ENCODE measurements around the gene UVRAG. TPM values are rescaled to one million over a fixed set of nuclear protein-coding genes. Genes with fewer than 3 reads are reported as not detected.

Gene UVRAG
- polyA plus RNA-seq, 1 donor (not counting 4 experiments of a cell fraction or from before 2014, with no cell fraction given), result 11.9 TPM

DNA sequence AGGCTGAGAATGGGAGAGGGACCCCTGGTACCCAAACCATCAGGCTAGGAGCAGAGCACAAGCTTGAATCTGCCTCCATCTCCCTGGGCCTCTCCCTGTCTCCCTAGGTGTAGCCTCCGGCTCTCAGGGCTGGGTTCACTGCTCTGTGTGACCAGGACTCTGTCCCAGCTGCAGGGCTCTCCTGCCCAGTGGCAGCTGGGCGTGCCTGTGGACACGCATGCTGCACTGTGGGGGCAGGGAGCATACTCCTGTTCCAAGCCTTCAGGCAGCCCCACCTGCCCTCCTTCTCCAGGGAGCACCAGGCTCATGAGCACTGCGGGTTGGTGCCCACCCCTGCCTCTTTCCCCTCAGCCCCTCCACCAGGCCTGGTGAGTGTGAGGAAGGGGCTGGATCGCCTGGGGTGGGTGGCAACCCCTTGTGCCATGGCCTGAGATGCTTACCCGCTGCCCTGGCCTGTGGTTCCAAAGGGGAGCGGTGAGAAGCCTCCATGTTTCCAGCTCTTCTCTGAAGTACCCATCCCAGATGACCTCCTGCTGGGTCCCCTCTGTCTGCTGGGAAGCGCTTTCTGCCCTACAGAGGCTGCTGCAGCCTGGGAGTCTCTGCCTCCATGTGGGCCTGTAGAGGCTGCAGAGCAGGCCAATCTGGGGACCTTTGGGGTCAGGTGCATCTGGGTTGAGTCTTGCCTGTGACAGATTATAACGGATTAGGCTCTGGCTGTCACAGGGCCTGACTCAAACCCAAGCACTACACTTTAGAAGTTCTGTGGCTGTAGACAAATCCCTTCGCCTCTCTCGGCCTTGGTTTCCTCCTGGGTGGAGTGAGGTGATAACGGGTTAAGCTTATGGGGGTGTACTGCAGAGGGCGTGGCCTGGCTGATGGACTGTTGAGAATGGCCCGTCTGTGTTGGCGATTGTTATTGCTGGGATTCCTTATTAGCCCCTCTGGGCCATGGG, 347.6 kb downstream of the UVRAG start:
- Histone ChIP-seq H3K36me3 (ENCODE audit: control insufficient read depth in 2 of 2, extremely low read depth in 1 of 2, insufficient read depth in 2 of 2, low read length in 2 of 2) (no peaks in the 10 kb centered on the region), H3K27ac (ENCODE audit: control insufficient read depth, insufficient read depth, low read length) (no peak overlapping the region), H3K4me3 (ENCODE audit: control insufficient read depth in 2 of 3, extremely low read depth in 1 of 3, insufficient read depth in 2 of 3, low read depth in 1 of 3, low read length in 3 of 3) (no peak overlapping the region), H3K4me2 (ENCODE audit: control insufficient read depth, extremely low read depth, insufficient read depth, low read depth, low read length) (no peak overlapping the region), H3K9me3 (ENCODE audit: control insufficient read depth, low read depth, low read length) (no peaks in the 10 kb centered on the region), H4K20me1 (ENCODE audit: control insufficient read depth, extremely low read depth, insufficient read depth, low read length) (no peaks in the 10 kb centered on the region), H3K27me3 (ENCODE audit: control insufficient read depth, extremely low read depth, insufficient read depth, low read length) (peaks cover 16% of the 10 kb centered on the region), H3K9ac (ENCODE audit: control insufficient read depth, extremely low read depth, insufficient read depth, low read length) (no peak overlapping the region), H3K79me2 (ENCODE audit: control insufficient read depth, insufficient read depth, low read length) (no peaks in the 10 kb centered on the region), H3K9me1 (ENCODE audit: control insufficient read depth, extremely low read depth, insufficient read depth, low read length) (no peaks in the 10 kb centered on the region), H3K4me1 (ENCODE audit: control insufficient read depth, extremely low read depth, insufficient read depth, low read length) (no peaks in the 10 kb centered on the region), H2AFZ (ENCODE audit: control insufficient read depth, low read length) (no peak overlapping the region)
- dilution Hi-C loops (cut with MboI; ENCODE audit: extremely low pct_ligation_motif_present, low sequenced_read_pairs), result no loop called here
- TF ChIP-seq EZH2 (IDR thresholded peaks at IDR 0.05; ENCODE audit: low read length), result no peak
- TF ChIP-seq, protein P1, sequence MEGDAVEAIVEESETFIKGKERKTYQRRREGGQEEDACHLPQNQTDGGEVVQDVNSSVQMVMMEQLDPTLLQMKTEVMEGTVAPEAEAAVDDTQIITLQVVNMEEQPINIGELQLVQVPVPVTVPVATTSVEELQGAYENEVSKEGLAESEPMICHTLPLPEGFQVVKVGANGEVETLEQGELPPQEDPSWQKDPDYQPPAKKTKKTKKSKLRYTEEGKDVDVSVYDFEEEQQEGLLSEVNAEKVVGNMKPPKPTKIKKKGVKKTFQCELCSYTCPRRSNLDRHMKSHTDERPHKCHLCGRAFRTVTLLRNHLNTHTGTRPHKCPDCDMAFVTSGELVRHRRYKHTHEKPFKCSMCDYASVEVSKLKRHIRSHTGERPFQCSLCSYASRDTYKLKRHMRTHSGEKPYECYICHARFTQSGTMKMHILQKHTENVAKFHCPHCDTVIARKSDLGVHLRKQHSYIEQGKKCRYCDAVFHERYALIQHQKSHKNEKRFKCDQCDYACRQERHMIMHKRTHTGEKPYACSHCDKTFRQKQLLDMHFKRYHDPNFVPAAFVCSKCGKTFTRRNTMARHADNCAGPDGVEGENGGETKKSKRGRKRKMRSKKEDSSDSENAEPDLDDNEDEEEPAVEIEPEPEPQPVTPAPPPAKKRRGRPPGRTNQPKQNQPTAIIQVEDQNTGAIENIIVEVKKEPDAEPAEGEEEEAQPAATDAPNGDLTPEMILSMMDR (optimal IDR thresholded peaks at IDR 0.05 in 1 of 3, IDR thresholded peaks at IDR 0.05 in 1 of 3, conservative IDR thresholded peaks at IDR 0.05 in 1 of 3; ENCODE audit: extremely low read depth in 1 of 3, insufficient read depth in 2 of 3, low read length in 3 of 3), result no peak
- FAIRE-seq (no peak), DNase-seq (ENCODE audit: low read depth, low spot score) (no peak)

DNA sequence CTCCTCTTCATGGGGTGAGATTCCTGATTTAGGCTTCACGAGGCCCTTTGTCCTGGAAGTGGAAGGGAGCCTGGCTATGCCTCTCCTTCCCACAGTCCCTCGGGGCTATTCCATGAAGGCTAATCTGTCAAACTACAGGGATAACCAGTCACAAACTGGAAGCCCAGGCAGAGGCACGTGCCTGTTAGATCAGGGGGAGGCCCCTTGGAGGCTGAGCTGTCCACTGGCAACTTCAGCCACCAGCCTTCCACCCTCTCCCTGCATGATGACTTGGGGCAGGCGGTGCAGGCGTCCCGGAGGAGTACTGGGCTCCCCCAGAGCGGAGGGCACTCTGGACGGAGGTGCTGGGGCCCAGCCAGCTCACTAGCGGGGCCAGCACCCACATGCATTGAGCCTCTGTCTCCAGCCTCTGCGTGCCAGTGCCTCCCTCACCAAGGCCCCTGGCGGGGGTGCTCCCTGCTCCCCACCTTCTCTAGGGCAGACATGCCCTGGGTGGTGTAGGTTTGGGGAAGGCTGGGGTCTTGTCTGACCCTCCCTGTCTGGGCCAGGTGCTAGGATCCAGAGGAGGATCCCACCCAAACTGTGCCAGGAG, 348.4 kb downstream of the UVRAG start:
- H3K79me2 ChIP-seq (ENCODE audit: control insufficient read depth, insufficient read depth, low read length), result no peaks in the 10 kb centered on the region

More for the DNA sequence above, 348.4 kb downstream of the UVRAG start:
- no peak overlapping the region for H3K27ac ChIP-seq (ENCODE audit: control insufficient read depth, insufficient read depth, low read length)
- DNase-seq (ENCODE audit: low read depth, low spot score) (no peak), FAIRE-seq (no peak)
- no peak overlapping the region for H3K4me3 ChIP-seq (ENCODE audit: control insufficient read depth in 2 of 3, extremely low read depth in 1 of 3, insufficient read depth in 2 of 3, low read depth in 1 of 3, low read length in 3 of 3)
- H3K9ac ChIP-seq (ENCODE audit: control insufficient read depth, extremely low read depth, insufficient read depth, low read length), result no peak overlapping the region
- no peak for TF ChIP-seq EZH2 (IDR thresholded peaks at IDR 0.05; ENCODE audit: low read length)
- dilution Hi-C loops (cut with MboI; ENCODE audit: extremely low pct_ligation_motif_present, low sequenced_read_pairs), result no loop called here
- no peaks in the 10 kb centered on the region for H3K4me1 ChIP-seq (ENCODE audit: control insufficient read depth, extremely low read depth, insufficient read depth, low read length)
- no peaks in the 10 kb centered on the region for H3K9me1 ChIP-seq (ENCODE audit: control insufficient read depth, extremely low read depth, insufficient read depth, low read length)
- no peak overlapping the region for H2AFZ ChIP-seq (ENCODE audit: control insufficient read depth, low read length)
- no peaks in the 10 kb centered on the region for H4K20me1 ChIP-seq (ENCODE audit: control insufficient read depth, extremely low read depth, insufficient read depth, low read length)
- H3K27me3 ChIP-seq (ENCODE audit: control insufficient read depth, extremely low read depth, insufficient read depth, low read length), result peaks cover 10% of the 10 kb centered on the region
- H3K36me3 ChIP-seq (ENCODE audit: control insufficient read depth in 2 of 2, extremely low read depth in 1 of 2, insufficient read depth in 2 of 2, low read length in 2 of 2), result no peaks in the 10 kb centered on the region
- H3K9me3 ChIP-seq (ENCODE audit: control insufficient read depth, low read depth, low read length), result no peaks in the 10 kb centered on the region
- no peak overlapping the region for H3K4me2 ChIP-seq (ENCODE audit: control insufficient read depth, extremely low read depth, insufficient read depth, low read depth, low read length)
